H9 (cell line): ENCODE data around the gene TSC1. TPM values are rescaled to one million over a fixed set of nuclear protein-coding genes. Genes with fewer than 3 reads are reported as not detected.

ENCODE experiments used
- DNase-seq: peaks from one replicate; pipeline ENCODE4 v3.0.0-alpha.2; 2017
- H2AFZ ChIP-seq: one replicate; pipeline ENCODE4 v1.6.1; 2013; ENCODE audit warnings: mild to moderate bottlenecking, low read length, control low read depth, moderate library complexity
- H2AK5ac ChIP-seq: 2 replicates; pipeline ENCODE4 v1.6.1; 2013; ENCODE audit warnings: low read length, control low read depth, mixed read lengths; ENCODE audit not compliant: insufficient read length
- H2BK120ac ChIP-seq: one replicate; pipeline ENCODE4 v1.6.1; 2013; ENCODE audit warnings: low read depth, mild to moderate bottlenecking, low read length, control low read depth, inconsistent platforms; ENCODE audit not compliant: poor library complexity, severe bottlenecking
- H2BK12ac ChIP-seq: 2 replicates; pipeline ENCODE4 v1.6.1; 2013; ENCODE audit warnings: low read length, control low read depth, mixed read lengths, low read depth; ENCODE audit not compliant: insufficient read length
- H2BK15ac ChIP-seq: 2 replicates; pipeline ENCODE4 v1.6.1; 2013; ENCODE audit warnings: low read depth, low read length, control low read depth
- H2BK20ac ChIP-seq: one replicate; pipeline ENCODE4 v1.6.1; 2013; ENCODE audit warnings: low read depth, mild to moderate bottlenecking, low read length, control low read depth, inconsistent platforms; ENCODE audit not compliant: poor library complexity, severe bottlenecking
- H2BK5ac ChIP-seq: 2 replicates; pipeline ENCODE4 v1.6.1; 2013; ENCODE audit warnings: low read length, control low read depth, mixed read lengths; ENCODE audit not compliant: insufficient read length
- H3K14ac ChIP-seq: 2 replicates; pipeline ENCODE4 v1.6.1; 2013; ENCODE audit warnings: low read length, control low read depth; ENCODE audit not compliant: insufficient read depth
- H3K18ac ChIP-seq: 2 replicates; pipeline ENCODE4 v1.6.1; 2013; ENCODE audit warnings: low read depth, mild to moderate bottlenecking, mixed read lengths, low read length, control low read depth; ENCODE audit not compliant: insufficient read length
- H3K23ac ChIP-seq: 2 replicates; pipeline ENCODE4 v1.6.1; 2013; ENCODE audit warnings: low read length, control low read depth, mixed read lengths, low read depth; ENCODE audit not compliant: insufficient read length
- H3K23me2 ChIP-seq: 2 replicates; pipeline ENCODE4 v1.6.1; 2013; ENCODE audit warnings: low read depth, mild to moderate bottlenecking, mixed read lengths, low read length, control low read depth; ENCODE audit not compliant: insufficient read length, poor library complexity, severe bottlenecking
- H3K27ac ChIP-seq: 2 replicates; pipeline ENCODE4 v1.5.1; 2013; ENCODE audit warnings: low read length, control low read depth, mixed read lengths, low read depth; ENCODE audit not compliant: insufficient read length
- H3K27me3 ChIP-seq: 2 replicates; pipeline ENCODE4 v1.6.1; 2013; ENCODE audit warnings: low read length, control low read depth, inconsistent platforms; ENCODE audit not compliant: insufficient read depth
- H3K4ac ChIP-seq: 2 replicates; pipeline ENCODE4 v1.6.1; 2013; ENCODE audit warnings: low read depth, mild to moderate bottlenecking, control low read depth, inconsistent platforms, low read length, moderate library complexity
- H3K4me1 ChIP-seq: 2 replicates; pipeline ENCODE4 v1.6.1; 2013; ENCODE audit warnings: low read length, control low read depth, inconsistent platforms; ENCODE audit not compliant: insufficient read depth
- H3K4me2 ChIP-seq: 2 replicates; pipeline ENCODE4 v1.6.1; 2013; ENCODE audit warnings: low read length, control low read depth, mixed read lengths; ENCODE audit not compliant: insufficient read length, insufficient read depth
- H3K56ac ChIP-seq: 2 replicates; pipeline ENCODE4 v1.6.1; 2013; ENCODE audit warnings: low read depth, mild to moderate bottlenecking, mixed read lengths, low read length, control low read depth; ENCODE audit not compliant: insufficient read length
- H3K79me1 ChIP-seq: 2 replicates; pipeline ENCODE4 v1.6.1; 2013; ENCODE audit warnings: low read depth, mild to moderate bottlenecking, moderate library complexity, low read length, control low read depth, inconsistent platforms; ENCODE audit not compliant: insufficient read depth, poor library complexity, severe bottlenecking
- H3K79me2 ChIP-seq: 2 replicates; pipeline ENCODE4 v1.6.1; 2013; ENCODE audit warnings: low read length, control low read depth, inconsistent platforms; ENCODE audit not compliant: insufficient read depth
- H3K9ac ChIP-seq: 2 replicates; pipeline ENCODE4 v1.6.1; 2013; ENCODE audit warnings: low read length, control low read depth, mixed read lengths; ENCODE audit not compliant: insufficient read length; ENCODE audit errors: extremely low read depth
- H3K9me3 ChIP-seq: one replicate; pipeline ENCODE4 v1.6.1; 2013; ENCODE audit warnings: low read depth, low read length, inconsistent platforms; ENCODE audit not compliant: control insufficient read depth
- H3T11ph ChIP-seq: one replicate; pipeline ENCODE4 v1.6.1; 2013; ENCODE audit warnings: mild to moderate bottlenecking, low read length, control low read depth, inconsistent platforms
- H4K20me1 ChIP-seq: one replicate; pipeline ENCODE4 v1.6.1; 2013; ENCODE audit not compliant: control insufficient read depth, insufficient read length, insufficient read depth
- H4K5ac ChIP-seq: 2 replicates; pipeline ENCODE4 v1.6.1; 2013; ENCODE audit warnings: low read depth, mild to moderate bottlenecking, mixed read lengths, low read length, control low read depth; ENCODE audit not compliant: insufficient read length
- H4K8ac ChIP-seq: replicated peaks from 2 replicates; pipeline ENCODE4 v1.6.1; 2013; ENCODE audit warnings: low read length, control low read depth, mixed read lengths, low read depth; ENCODE audit not compliant: insufficient read length
- H4K91ac ChIP-seq: 2 replicates; pipeline ENCODE4 v1.6.1; 2013; ENCODE audit warnings: low read depth, mild to moderate bottlenecking, moderate library complexity, mixed read lengths, low read length, control low read depth; ENCODE audit not compliant: insufficient read length
- H3K27ac Mint-ChIP-seq, 3 experiments: 2 replicates in 2 of 3; 3 replicates in 1 of 3; pipeline ENCODE4 v1.8.0; 2020 to 2021; ENCODE audit warnings: mixed read lengths in 3 of 3, mild to moderate bottlenecking in 1 of 3, moderate library complexity in 1 of 3
- H3K27me3 Mint-ChIP-seq: 2 replicates; pipeline ENCODE4 v1.8.0; 2021; ENCODE audit warnings: low read depth, mild to moderate bottlenecking, moderate library complexity, mixed read lengths
- H3K36me3 Mint-ChIP-seq, 3 experiments: 2 replicates in 2 of 3; 3 replicates in 1 of 3; pipeline ENCODE4 v1.8.0; 2020 to 2021; ENCODE audit warnings: low read depth in 3 of 3, mixed read lengths in 3 of 3; ENCODE audit not compliant: insufficient read depth in 1 of 3
- H3K4me1 Mint-ChIP-seq, 2 experiments: 2 replicates each; pipeline ENCODE4 v1.8.0; 2020; ENCODE audit warnings: mixed read lengths in 2 of 2
- H3K4me3 Mint-ChIP-seq, 2 experiments: 2 replicates in 1 of 2; 3 replicates in 1 of 2; pipeline ENCODE4 v1.8.0; 2020 to 2021; ENCODE audit warnings: mild to moderate bottlenecking in 2 of 2, mixed read lengths in 2 of 2, moderate library complexity in 1 of 2
- H3K9me3 Mint-ChIP-seq, 2 experiments: 2 replicates in 1 of 2; 3 replicates in 1 of 2; pipeline ENCODE4 v1.8.0; 2020; ENCODE audit warnings: mild to moderate bottlenecking in 2 of 2, mixed read lengths in 2 of 2, moderate library complexity in 1 of 2
- WGBS: extraction: QIAGEN DNeasy Blood & Tissue Kit; methylation state at CpG from one replicate; pipeline ENCODE4 v1.1.7; 2013; ENCODE audit warnings: missing lambda C conversion rate, low lambda C conversion rate, mixed read lengths; ENCODE audit not compliant: insufficient read length; ENCODE audit errors: extremely low coverage; 5-methylcytosine and 5-hydroxymethylcytosine counted together
- total RNA-seq: library from RNA; stranded (reverse); gene quantifications from 2 replicates; pipeline ENCODE4 v1.2.1, GENCODE V29; 2021
- TF ChIP-seq, protein P1 (sequence below): fragments of 200-600 bp; sonication (generic); conservative IDR thresholded peaks from 3 replicates; pipeline ENCODE4 v1.8.0; 2021; ENCODE audit warnings: antibody characterized with exemption, mild to moderate bottlenecking

TSC1 gene
- total RNA-seq, 1 experiment from 2014 or later: 32.7 TPM

DNA sequence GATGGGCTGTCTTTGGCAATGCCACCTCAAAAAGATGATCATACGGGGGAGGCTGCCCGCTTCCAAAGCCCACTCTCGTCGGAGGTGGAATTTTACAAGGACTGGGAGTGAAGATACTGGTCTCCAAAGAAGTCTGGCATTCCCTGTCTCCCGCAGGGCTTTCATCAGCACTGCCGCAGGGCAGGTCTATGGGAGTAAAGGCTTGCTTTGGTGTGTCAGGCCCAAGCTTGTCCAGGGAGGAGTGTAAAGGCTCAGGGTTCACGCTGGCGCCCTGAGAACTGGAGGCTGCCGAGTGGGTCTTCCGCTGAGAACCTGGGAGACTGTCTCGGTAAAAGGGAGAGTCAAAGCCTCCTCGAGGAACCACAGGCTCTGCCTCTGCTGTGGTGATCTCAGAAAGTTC lies 38.7 kb downstream of the TSC1 start:
- H3K23ac ChIP-seq: no peak overlapping the region
- no peak overlapping the region for H3K4me2 ChIP-seq
- no peaks in the 10 kb centered on the region for H3K79me2 ChIP-seq
- Mint-ChIP-seq H3K27ac (peak overlapping the region in 2 of 3 experiments; percentile 70 to 83; a peak in 3 of 7 replicates), H3K9me3 (no peaks in the 10 kb centered on the region), H3K4me3 (no peak overlapping the region), H3K36me3 (peaks cover 6 to 33% (median 33%) of the 10 kb centered on the region in 3 experiments), H3K4me1 (peaks cover 18 to 24% of the 10 kb centered on the region in 2 experiments), H3K27me3 (no peaks in the 10 kb centered on the region)
- no peak overlapping the region for H4K8ac ChIP-seq
- no peak overlapping the region for H3K27ac ChIP-seq
- DNase-seq: no peak
- H2BK20ac ChIP-seq: no peak overlapping the region
- no peaks in the 10 kb centered on the region for H4K20me1 ChIP-seq
- no peaks in the 10 kb centered on the region; the same call in 1 of the 2 replicates for H3K4me1 ChIP-seq
- H3K23me2 ChIP-seq: no peaks in the 10 kb centered on the region
- no peak overlapping the region for H3K4ac ChIP-seq
- no peak overlapping the region for H2BK15ac ChIP-seq
- no CpG with 5 or more reads among the region's 12 CpGs for WGBS
- no peak overlapping the region for H2BK120ac ChIP-seq
- TF ChIP-seq, protein P1, sequence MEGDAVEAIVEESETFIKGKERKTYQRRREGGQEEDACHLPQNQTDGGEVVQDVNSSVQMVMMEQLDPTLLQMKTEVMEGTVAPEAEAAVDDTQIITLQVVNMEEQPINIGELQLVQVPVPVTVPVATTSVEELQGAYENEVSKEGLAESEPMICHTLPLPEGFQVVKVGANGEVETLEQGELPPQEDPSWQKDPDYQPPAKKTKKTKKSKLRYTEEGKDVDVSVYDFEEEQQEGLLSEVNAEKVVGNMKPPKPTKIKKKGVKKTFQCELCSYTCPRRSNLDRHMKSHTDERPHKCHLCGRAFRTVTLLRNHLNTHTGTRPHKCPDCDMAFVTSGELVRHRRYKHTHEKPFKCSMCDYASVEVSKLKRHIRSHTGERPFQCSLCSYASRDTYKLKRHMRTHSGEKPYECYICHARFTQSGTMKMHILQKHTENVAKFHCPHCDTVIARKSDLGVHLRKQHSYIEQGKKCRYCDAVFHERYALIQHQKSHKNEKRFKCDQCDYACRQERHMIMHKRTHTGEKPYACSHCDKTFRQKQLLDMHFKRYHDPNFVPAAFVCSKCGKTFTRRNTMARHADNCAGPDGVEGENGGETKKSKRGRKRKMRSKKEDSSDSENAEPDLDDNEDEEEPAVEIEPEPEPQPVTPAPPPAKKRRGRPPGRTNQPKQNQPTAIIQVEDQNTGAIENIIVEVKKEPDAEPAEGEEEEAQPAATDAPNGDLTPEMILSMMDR: no peak
- no peak overlapping the region for H4K91ac ChIP-seq
- no peak overlapping the region for H3K56ac ChIP-seq
- no peaks in the 10 kb centered on the region for H3K79me1 ChIP-seq
- no peak overlapping the region for H2AFZ ChIP-seq
- no peak overlapping the region for H2BK5ac ChIP-seq
- no peak overlapping the region for H2BK12ac ChIP-seq
- H3K9me3 ChIP-seq: no peaks in the 10 kb centered on the region
- H3K27me3 ChIP-seq: no peaks in the 10 kb centered on the region
- no peak overlapping the region for H3K9ac ChIP-seq
- H3K14ac ChIP-seq: no peak overlapping the region
- no peak overlapping the region for H4K5ac ChIP-seq
- no peak overlapping the region for H2AK5ac ChIP-seq
- no peak overlapping the region for H3T11ph ChIP-seq
- no peak overlapping the region for H3K18ac ChIP-seq
